SKM-1 treated with dmso at 0.1 percent for 144 hours (cell line): ENCODE results near the gene TMOD1.
"Not testable (repeated sequence)": the region's sequence is repeated elsewhere in the genome, so short reads cannot be mapped to it uniquely, and the experiment has no call there.

Experiments used
- DNase-seq: peaks from one replicate; lab custom pipeline; 2025; ENCODE audit not compliant: unreplicated experiment; lab: John Stamatoyannopoulos, UW

Gene TMOD1

DNA sequence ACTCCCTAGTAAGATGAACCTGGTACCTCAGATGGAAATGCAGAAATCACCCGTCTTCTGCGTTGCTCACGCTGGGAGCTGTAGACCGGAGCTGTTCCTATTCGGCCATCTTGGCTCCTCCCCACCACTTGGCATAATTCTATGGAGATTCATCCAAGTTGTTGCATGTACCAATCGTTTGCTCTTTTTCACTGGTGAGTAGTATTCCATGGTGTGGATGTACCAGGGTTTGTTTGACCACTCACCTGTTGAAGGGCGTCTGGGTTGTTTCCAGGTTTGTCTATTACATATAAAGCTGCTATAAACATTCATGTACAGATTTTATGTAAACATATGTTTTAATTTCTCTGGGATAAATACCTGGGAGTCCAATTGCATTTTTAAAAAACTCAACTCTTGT, 85.4 kb downstream of the TMOD1 start:
- not testable (repeated sequence) for DNase-seq

DNA sequence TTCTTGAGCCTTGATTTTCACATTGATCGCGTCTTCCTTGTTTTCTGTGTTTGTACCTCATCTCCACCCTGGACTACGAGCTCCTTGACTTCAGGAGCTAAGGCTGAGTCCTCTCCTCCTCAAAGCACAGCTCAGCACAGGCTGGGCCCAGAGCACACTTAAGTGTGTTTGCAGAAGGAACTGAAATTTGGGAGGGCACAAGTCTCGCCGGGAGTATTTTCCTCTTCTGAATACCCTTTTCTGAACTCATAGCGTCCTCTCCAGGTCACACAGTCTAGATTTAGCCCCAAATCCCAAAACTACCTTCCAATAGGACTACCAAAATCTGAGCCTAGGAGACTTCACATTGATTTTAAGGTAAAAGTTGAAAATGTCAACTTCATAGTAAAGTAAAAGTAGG, 90.1 kb downstream of the TMOD1 start:
- DNase-seq = no peak

DNA sequence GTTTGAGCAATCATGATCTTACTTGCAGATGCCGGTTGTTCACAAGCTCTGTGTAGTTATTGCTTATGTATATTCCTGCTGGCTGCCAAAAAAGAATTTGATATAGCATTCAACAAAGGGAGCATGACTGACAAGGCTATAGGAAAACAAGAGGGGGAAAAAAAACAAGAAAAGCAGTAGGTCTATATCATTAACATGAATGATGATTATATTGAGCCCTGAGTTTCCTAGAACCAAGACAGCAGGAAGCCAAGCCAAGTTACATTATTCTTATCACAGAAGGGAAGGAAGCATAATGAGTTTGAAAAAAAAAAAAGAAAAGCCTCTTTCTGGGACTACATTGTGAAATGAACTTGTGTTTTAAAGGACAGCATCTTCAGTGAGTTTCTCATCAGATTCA, 90.7 kb downstream of the TMOD1 start:
- no peak for DNase-seq

DNA sequence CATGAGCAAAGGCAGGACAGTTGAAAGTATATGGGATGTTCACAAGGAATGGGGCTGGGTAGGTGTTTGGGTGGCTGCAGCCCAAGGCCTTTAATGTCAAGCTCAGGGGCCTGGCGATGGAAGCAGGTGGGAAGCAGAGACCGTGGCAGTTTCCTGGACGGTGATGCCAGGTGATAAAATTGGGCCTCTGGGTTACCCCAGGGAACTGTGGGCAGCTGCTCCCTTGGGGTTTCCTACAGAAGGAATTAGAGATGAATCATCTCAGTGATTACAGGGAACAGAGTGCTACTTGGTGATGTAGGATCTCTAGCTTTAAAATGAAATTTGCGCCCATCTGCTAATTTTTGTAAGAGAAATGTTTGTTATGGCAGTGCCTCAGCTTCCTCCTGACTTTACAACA, 92.5 kb downstream of the TMOD1 start:
- DNase-seq = no peak

DNA sequence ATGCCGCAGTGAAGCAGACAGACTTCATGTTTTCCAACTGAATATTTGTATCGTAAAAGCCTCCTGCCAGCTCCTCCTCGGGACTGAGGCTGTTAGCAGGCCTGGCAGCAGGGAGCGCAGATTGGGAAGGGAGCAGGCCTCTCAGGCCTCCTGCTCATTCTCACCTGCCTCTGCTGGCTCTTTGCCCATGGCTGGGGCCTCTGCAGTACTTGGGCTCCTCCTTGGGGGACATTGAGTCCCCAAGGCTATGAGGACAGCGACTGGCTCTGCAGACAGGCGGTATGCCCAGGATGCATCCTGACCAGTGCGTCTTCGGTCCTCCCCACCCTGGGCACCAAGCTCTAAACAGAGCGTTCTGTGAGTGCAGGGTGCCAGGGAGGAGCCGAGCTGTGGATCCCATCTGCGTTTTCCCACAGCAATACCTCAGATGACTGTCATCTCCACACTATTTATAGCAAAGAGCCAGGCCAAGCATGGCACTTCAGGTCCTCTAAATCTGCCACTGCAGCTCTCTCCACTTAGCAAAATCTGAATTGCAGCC, 93.0 kb downstream of the TMOD1 start:
- no peak for DNase-seq

DNA sequence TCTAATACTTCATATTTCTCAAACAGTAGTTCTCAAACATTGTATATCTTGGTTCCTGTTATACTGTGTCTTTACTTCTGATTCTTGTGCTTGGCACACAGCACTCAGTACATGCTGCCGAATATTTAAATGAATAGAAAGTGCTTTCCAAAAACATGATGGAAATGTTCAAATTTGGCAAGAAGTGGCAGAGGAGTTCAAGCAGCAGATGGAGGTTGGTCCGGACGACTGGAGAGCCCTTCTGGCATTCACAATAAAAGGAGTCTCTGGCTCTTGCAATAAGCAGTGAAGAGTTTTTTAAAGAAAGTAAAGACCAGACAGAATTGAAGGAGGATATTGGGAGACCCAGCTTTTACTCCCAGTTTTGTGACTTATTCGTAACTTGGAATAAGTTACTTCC, 95.4 kb downstream of the TMOD1 start:
- DNase-seq = no peak

DNA sequence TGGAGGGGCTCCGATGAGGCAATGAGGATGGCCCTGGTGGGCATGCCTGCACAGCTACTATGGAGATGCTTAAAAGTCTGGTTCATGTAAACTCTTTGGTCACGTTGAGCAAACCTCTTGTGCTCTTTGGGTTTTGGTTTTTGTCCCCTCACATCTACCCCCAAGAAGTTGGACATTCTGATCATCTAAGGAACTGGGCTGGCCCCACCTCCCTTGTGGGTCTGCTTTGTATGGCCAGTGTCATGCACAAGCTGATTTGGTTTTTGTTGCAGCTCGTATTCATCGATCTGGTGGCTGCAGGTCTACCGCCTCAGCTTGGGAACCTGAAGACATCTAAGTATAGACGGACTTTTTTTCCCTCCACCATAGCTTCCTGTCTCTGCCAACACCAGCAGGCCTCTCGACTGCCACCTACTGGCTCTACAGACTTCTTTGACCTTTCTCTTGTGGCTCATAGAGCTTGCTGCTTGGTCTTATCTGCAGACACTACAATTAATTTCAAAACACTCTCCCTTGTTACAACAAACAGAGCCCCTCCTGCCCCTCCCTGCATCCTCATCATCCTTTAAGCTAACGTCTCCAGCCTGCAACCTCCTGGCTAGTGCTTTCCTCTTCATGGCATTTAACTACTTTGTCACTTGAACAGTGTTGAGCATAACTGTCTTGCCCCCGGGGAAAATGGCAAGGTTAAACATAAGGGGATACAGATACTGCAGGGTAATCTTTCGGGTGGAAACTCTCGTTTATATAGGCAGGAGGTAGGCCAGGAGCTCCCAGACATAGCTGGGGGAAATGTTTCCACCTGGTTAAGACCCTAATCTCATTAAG, 97.2 kb downstream of the TMOD1 start:
- DNase-seq = peak; percentile 51

DNA sequence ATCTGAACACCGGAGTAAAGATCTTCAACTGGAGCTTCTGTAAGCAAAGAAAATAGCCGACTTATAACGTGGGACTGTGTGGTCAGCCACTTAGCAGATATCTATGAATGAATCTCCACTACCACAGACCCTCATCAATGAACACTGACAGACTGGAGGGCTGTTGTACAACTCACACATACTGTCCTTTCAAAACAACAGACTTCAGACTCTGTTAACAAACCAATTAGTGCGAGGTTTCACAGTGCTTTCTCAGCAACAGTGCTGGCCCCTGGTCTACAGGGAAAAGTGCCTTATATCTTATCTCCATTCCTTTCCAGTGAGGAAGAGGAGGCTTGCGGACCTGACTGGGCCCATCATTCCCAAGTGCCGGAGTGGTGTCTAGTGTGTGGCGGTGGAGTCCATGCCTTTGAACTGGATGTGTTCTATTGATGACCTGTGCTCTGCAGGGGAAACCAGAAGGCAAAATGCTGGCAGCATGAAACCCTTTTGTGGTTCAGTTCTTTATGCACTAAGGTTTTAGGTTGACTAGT, 97.9 kb downstream of the TMOD1 start:
- no peak for DNase-seq

DNA sequence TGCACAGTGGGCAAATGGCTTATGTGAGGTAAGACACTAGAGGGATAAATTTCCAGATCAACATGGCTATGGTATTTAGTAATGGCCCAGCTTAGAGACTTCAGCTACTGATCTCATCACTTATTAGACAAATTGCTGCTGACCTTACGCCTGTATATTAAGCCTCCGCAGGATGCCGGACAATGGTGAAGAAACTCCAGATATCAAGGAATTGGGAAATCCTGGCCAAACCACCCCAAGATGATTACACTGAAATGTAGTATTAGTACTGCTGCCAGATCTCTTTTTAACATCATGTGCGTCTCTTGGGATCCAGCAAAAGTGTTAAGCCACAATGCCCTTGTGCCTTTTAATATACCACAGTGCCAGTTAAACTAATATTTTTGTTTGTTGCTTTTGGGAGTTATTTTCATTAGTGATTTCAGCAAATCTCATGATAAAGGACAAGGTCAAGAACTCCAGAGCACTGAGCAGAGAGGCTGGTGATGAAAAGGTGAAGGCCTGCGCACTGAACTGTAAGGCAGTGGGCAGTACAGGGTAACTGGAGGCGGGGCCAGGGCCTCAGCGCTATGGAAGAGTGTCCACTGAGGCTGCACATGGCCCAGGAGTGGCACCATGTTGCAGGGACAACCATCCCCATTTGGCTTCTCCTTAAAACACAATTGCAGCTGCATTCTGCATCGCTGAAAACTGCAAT, 99.2 kb downstream of the TMOD1 start:
- DNase-seq = no peak

DNA sequence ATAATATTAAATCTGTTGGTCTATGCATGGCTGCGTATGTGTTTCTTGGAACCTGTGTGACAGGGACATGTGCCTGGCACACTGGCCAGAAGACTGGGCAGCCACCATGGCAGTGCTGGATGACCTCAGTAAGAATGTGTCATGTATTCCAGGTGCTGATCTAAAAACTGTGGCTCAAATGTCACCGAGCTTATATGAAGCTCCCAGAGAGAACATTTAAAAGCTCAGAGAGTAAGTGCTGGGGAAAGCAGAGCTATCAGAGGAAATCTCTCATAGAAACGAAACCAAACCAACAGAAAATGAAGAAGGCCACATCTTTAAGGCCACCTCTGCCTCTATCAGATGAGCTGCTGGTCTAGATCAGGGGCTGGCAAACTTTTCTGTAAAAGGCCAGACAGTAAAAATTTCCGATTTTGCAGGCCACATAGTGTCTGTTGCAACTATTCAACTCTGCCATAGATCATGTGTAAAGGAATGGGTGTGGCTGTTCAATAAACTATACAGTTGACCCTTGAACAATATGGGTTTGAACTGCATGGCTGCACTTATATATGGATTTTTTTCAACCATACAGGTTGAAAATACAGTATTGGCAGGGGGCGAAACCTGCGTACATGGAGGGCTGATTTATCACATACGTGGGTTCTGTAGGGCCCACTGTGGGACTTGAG, 99.9 kb downstream of the TMOD1 start:
- DNase-seq = no peak

DNA sequence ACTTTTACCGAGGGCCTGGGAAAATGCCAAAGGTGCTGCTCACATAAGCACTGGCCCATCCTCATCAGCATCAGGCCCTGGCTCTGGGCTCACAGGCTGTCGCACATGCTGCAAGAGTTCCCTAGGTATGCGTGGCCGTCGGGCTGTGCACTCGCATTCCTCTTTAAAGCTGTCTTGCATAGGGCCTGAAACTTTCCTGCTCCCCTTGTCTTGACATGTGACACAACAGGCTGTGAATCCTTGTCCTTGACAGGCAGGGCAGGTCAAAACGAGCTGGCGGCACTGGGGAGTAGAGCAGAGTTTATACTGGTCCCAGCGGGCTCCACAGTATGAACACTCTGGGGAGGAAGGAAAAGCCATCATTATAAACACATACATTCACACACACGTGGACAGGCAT, 101.0 kb downstream of the TMOD1 start:
- no peak for DNase-seq

DNA sequence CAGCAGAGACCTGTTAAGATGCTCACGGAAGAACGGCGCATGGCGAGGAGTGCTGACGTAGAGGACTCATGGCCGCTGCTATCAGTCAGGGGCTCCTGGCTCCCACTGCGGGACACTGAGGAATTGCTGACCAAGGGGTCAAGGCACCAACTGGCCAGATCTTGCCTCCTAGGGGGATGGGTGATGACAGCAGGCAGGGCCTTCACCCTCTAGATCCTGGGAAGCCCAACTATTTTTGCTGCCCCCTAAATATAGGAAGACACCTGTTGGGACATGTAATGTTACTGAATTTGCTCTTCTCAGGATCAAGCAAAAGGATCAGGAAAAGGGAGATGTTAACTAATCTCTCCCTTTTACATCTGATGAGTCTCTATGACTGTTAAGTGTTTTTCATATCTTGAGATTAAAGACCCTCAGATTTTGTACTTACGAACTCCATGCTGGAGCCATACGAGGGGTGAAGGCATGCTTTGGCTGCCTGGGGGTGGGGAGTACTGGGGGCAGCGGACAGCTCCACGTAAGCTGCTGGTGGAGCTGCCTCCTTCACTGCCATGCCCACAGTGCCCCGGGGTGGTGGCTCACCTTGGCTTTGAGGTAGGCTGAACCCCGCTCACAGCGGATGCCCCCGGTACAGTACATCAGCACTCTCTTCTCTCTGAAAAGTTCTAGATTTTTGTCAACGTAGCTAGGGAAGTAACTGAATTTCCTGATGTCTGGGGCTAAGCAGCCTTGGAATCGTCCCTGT, 103.6 kb downstream of the TMOD1 start:
- no peak for DNase-seq

DNA sequence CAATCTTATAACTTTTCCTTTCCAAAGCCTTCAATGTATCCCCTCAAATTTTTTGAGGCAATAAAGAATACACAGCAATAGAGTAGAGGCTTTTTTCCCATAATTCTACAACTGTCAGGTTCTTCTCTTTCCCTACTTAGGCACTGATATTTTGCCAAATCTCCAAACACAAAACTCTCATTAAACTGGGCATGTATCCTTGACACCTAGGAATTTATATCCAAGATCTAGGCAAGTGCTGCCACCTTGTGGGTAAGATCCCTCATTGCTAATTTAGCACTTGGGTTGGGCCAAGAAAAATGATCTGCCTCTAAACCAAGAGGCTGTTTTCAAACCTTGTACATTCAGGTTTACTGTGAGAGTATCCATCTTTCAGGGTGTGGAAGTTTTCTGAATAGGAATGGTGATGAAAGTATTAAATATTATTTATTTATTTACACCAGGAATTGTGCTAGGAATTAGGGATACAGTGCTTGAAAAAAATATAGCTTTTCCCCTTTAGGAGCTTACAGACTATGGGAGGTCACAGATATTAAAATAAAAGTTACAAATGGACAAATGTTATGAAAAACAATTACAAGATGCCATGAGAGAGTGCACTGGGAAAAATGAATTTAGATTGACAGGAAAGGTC, 114.1 kb downstream of the TMOD1 start:
- DNase-seq = no peak

DNA sequence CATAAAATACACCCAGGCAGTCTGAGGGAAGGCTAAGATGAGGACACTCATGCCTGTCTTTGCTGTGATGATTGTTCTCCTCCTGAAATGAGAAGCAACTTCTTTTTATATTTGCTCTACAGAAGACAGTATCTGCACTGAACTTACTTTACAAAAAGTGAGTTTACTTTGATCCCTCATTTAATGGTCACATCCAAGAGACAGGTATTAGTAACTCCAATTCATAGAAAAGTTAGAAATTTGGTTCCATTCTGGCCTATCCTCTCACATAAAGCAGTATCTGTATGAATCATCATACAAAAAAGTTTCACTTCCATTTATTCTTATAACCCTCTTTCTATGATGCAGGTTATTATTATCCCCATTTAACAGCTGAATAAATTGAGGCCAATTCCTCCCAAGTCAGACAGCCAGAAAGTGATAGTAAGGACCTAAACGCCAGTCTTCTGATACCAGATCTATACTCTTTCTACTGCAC, 116.5 kb downstream of the TMOD1 start:
- DNase-seq = no peak

DNA sequence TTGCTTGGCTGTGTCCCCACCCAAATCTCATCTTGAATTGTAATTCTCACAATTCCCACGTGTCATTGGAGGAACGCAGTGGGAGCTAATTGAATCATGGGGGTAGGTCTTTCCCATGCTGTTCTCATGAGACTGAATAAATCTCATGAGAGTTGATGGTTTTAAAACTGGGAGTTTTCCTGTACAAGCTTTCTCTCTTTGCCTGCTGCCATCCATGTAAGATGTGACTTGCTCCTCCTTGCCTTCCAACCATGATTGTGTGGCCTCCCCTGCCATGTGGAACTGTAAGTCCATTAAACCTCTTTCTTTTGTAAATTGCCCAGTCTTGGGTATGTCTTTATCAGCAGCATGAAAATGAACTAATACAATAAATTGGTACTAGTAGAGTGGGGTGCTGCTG, 118.6 kb downstream of the TMOD1 start:
- not testable (repeated sequence) for DNase-seq

DNA sequence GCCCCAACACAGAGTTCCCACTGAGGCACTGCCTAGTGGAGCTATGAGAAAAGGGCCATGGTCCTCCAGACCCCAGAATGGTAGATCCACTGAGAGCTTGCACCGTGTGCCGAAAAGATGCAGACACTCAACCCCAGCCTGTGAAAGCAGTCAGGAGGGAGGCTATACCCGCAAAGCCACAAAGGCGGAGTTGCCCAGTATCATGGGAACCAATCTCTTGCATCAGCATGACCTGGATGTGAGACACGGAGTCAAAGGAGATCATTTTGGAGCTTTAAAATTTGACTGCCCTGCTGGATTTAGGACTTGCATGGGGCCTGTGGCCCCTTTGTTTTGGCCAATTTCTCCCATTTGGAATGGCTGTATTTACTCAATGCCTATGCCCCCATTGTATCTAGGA, 121.0 kb downstream of the TMOD1 start:
- DNase-seq = not testable (repeated sequence)

DNA sequence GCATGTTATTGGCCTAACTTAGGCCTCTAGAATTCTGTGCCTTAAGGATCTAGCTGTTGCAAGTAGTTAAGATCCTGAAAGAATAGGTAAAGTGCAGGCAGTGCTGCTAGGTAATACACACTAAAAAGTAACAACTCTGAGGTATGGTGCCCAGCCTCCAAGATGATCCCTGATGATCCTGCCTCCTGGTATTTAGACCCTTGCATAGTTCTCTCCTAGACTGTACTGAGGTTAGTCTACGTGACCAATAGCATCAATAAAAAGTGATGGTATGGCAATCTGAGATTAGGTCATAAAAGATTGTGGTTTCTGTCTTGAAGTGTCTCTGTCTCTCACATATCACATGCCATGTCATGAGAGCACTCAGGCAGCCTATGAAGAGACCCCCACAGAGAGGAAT, 122.5 kb downstream of the TMOD1 start:
- DNase-seq = no peak

DNA sequence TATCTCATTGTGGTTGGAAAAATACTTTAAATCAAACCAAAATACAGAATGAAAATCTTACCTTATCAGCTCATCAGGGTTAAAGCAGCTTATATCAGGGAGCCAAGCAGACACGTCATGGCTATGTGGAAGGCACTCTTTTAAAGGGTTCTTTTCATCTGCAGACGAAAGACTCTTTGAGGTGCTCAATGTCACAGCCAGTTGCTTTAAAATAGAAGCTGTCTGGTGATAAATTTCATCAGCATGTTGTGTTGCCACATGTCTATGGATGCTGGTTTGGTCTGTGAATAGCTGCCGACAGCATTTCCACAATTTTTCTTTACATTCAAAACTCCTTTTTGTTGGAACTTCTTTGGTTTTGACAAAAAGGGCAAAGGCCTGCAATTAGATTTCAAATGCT, 124.2 kb downstream of the TMOD1 start:
- DNase-seq = no peak

DNA sequence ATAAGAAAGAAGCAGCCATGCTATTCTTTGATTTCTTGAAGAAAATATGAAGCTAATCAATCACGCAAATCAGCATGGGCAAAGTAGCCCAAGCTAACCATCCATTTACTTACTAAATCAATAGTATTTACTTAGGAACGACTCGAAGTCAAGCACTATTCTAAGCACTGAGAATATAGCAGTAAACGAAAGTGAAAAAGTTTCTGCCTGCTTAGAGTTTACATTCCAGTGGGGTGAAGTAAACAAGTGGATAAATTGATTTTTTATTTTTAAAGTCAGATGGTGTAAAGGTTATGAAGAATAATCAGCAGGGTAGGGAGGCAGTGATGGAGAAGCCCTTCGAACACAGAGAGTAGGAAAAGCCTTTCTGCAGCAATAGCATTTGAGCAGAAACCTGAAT, 126.2 kb downstream of the TMOD1 start:
- no peak for DNase-seq

DNA sequence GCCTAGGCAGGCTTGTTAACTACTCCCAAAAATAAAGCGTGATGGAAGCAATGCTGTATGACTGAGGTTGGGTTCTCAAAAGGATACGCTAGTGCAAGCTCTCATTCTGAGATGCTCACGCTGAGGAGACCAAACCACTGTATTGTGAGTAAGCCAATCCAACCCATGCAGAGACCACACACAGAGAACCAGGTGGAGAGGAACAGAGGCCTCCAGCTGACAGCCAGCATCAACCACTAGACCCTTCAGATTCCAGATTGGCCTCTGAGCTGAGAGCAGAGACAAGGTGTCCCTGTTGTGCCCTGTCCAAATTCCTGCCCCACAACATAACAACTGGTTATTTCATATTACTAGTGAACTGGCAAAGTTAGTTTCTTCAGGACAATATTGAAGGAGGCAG, 127.2 kb downstream of the TMOD1 start:
- DNase-seq = no peak
